ENCODE measurements around the gene MYBBP1A.

GRCh38 chr17:4534515-4534914 is 20.7 kb downstream of the MYBBP1A start:
- TF ChIP-seq CTCF (IDR thresholded peaks at IDR 0.05; ENCODE audit: low read depth, low read length) (no peak), POLR2A (IDR thresholded peaks at IDR 0.05; ENCODE audit: extremely low read depth, insufficient read length) (no peak), MAX (IDR thresholded peaks at IDR 0.05; ENCODE audit: low read depth, low read length) (no peak)

Data from NB4 (cell line).